Adrenal gland (tissue), 5 donors: Measurements from ENCODE around the gene TMEM79.

Source experiments
- CTCF ChIP-seq, 6 experiments: fragments of 450-650 bp in 4 of 6; fragments of 200-600 bp in 2 of 6; sonication (generic) in 1 of 6; IDR thresholded peaks; 1 replicate in 5 of 6; 2 replicates in 1 of 6; pipeline versions ENCODE4 v1.5.1 to v1.8.0; 2016 to 2021; ENCODE audit warnings: antibody characterized with exemption in 6 of 6, mild to moderate bottlenecking in 2 of 6, moderate library complexity in 1 of 6
- POLR2A ChIP-seq, 2 donors: fragments of 450-650 bp; IDR thresholded peaks; one replicate each; pipeline ENCODE4 v1.6.1; 2017; ENCODE audit warnings: antibody characterized with exemption in 2 of 2, mild to moderate bottlenecking in 2 of 2, moderate library complexity in 1 of 2
- donor health status: DM: no; HTN: no; CAD: no.

DNA sequence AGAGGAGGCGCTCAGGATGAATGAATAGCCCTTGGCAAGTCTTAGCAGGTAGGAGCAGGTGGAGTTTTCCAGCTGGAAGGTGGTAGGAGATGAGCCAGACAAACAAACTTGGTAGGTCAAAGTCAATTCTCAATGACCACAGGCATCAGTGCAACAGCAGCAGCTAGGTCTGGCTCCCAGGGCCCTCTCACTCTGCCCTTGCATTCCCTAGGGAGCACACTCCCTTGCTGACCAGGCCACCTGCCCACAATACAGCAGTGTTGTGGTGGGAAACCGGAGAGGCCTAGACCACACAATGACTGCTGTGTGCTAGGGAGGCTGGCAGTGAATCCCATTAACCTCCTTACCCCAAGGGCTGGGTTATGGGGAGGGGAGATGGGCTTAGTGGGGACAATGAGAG is 23.2 kb upstream of the TMEM79 start:
- TF ChIP-seq CTCF (IDR thresholded peaks at IDR 0.05) (no peak), POLR2A (IDR thresholded peaks at IDR 0.05) (no peak)
